KMS-11 (cell line): ENCODE measurements around the gene OR10P1.

ENCODE experiments used
- H2AFZ ChIP-seq: fragments of 200-600 bp; sonication (generic); 2 replicates; pipeline ENCODE4 v1.6.1; 2016; ENCODE audit warnings: antibody characterized with exemption, mixed run types, low read depth
- H3K27ac ChIP-seq: fragments of 200-600 bp; sonication (generic); 2 replicates; pipeline ENCODE4 v1.6.1; 2016; ENCODE audit warnings: mild to moderate bottlenecking, mixed run types
- H3K27me3 ChIP-seq: fragments of 200-600 bp; sonication (generic); 2 replicates; pipeline ENCODE4 v1.6.1; 2017; ENCODE audit warnings: mild to moderate bottlenecking, low read depth, mixed run types, moderate library complexity; ENCODE audit not compliant: insufficient read depth
- H3K36me3 ChIP-seq: fragments of 200-600 bp; sonication (generic); 2 replicates; pipeline ENCODE4 v1.6.1; 2017; ENCODE audit warnings: mild to moderate bottlenecking, mixed run types; ENCODE audit not compliant: insufficient read depth
- H3K4me1 ChIP-seq: fragments of 200-600 bp; sonication (generic); 2 replicates; pipeline ENCODE4 v1.6.1; 2016; ENCODE audit warnings: mild to moderate bottlenecking, low read depth, mixed run types; ENCODE audit not compliant: poor library complexity, severe bottlenecking
- H3K4me2 ChIP-seq: fragments of 200-600 bp; sonication (generic); 2 replicates; pipeline ENCODE4 v1.7.0; 2016; ENCODE audit warnings: mild to moderate bottlenecking, mixed run types
- H3K4me3 ChIP-seq: fragments of 200-600 bp; sonication (generic); IDR thresholded peaks from 2 replicates; pipeline ENCODE4 v1.6.1; 2017; ENCODE audit warnings: low read depth, low read length, mixed read lengths; ENCODE audit not compliant: insufficient read depth
- H3K79me2 ChIP-seq: fragments of 200-600 bp; sonication (generic); 2 replicates; pipeline ENCODE4 v1.6.1; 2016; ENCODE audit warnings: low read depth, mixed run types; ENCODE audit not compliant: insufficient read depth
- H3K9ac ChIP-seq: fragments of 200-600 bp; sonication (generic); 2 replicates; pipeline ENCODE4 v1.6.1; 2016; ENCODE audit warnings: mild to moderate bottlenecking, mixed run types
- H4K20me1 ChIP-seq: fragments of 200-600 bp; sonication (generic); 2 replicates; pipeline ENCODE4 v1.6.1; 2016; ENCODE audit warnings: mild to moderate bottlenecking, mixed run types; ENCODE audit not compliant: insufficient read depth
- TF ChIP-seq, protein P1 (sequence below): fragments of 200-600 bp; sonication (generic); conservative IDR thresholded peaks from 2 replicates; pipeline ENCODE4 v1.6.1; 2017; ENCODE audit warnings: low read depth, mild to moderate bottlenecking, antibody characterized with exemption, low read length, moderate library complexity, mixed read lengths

OR10P1 gene

DNA sequence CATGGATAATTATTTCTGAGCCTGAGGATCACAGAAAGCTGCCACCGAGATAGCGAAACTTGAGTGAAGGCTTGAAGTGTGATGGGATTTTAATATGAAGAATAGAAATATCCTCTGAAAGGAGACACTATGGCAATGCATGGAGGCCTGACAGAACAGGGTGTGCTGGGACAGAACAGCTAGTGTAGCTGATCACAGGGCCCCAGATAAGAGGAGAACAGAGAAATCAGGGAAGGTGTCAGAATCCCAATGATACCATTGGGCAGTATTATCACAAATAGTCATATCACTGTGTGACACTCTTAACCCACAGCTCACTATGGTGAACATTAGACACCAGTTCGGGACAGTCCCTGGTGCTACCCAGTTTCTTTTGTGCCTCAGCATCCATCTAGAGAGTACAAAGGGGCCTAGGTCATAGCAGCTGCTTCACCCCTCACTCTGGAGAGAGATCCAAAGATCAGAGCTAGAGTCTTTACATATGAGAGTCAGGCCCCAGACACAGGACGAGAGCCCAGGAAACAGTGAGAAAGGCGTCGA, 506 bp upstream of the OR10P1 start:
- Histone ChIP-seq H3K4me2 (no peak overlapping the region), H4K20me1 (no peaks in the 10 kb centered on the region), H3K36me3 (no peaks in the 10 kb centered on the region), H3K79me2 (no peaks in the 10 kb centered on the region), H3K4me3 (no peak overlapping the region), H3K27ac (no peak overlapping the region), H3K27me3 (no peaks in the 10 kb centered on the region), H2AFZ (no peak overlapping the region), H3K4me1 (no peaks in the 10 kb centered on the region), H3K9ac (no peak overlapping the region)
- TF ChIP-seq, protein P1, sequence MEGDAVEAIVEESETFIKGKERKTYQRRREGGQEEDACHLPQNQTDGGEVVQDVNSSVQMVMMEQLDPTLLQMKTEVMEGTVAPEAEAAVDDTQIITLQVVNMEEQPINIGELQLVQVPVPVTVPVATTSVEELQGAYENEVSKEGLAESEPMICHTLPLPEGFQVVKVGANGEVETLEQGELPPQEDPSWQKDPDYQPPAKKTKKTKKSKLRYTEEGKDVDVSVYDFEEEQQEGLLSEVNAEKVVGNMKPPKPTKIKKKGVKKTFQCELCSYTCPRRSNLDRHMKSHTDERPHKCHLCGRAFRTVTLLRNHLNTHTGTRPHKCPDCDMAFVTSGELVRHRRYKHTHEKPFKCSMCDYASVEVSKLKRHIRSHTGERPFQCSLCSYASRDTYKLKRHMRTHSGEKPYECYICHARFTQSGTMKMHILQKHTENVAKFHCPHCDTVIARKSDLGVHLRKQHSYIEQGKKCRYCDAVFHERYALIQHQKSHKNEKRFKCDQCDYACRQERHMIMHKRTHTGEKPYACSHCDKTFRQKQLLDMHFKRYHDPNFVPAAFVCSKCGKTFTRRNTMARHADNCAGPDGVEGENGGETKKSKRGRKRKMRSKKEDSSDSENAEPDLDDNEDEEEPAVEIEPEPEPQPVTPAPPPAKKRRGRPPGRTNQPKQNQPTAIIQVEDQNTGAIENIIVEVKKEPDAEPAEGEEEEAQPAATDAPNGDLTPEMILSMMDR: no peak

DNA sequence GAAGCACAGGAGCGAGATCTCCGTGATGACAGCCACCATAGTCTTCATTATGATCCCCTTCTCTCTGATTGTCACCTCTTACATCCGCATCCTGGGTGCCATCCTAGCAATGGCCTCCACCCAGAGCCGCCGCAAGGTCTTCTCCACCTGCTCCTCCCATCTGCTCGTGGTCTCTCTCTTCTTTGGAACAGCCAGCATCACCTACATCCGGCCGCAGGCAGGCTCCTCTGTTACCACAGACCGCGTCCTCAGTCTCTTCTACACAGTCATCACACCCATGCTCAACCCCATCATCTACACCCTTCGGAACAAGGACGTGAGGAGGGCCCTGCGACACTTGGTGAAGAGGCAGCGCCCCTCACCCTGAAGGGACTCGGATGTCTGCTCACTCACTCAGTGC, 775 bp downstream of the OR10P1 start:
- Histone ChIP-seq H3K4me1 (no peaks in the 10 kb centered on the region), H3K27me3 (no peaks in the 10 kb centered on the region), H3K36me3 (no peaks in the 10 kb centered on the region), H3K4me3 (no peak overlapping the region), H3K79me2 (no peaks in the 10 kb centered on the region), H3K27ac (no peak overlapping the region), H2AFZ (no peak overlapping the region), H3K9ac (no peak overlapping the region), H4K20me1 (no peaks in the 10 kb centered on the region), H3K4me2 (no peak overlapping the region)
- TF ChIP-seq, protein P1: no peak

DNA sequence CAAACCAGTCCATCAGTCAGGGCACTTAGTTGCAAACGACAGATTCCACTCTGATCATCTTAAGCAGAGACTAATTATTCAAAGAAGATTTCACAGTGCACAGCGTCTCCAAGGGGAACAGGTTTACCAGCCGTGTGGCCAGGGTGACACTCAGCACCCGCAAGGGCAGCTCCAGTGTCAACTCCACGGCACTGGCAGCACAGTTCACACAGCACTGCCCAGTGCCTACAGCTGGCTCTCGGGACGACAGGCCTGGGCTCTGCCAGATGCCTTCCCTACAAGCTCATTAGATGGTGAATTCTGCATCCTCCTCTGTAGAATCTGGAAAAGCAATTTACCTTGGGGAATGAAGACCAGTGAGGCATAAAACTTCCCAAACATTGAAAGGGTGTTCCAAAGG, 4.9 kb downstream of the OR10P1 start:
- Histone ChIP-seq H4K20me1 (no peaks in the 10 kb centered on the region), H3K36me3 (no peaks in the 10 kb centered on the region), H3K27ac (no peak overlapping the region), H3K4me1 (peaks cover 3% of the 10 kb centered on the region), H3K4me2 (no peak overlapping the region), H2AFZ (no peak overlapping the region), H3K9ac (no peak overlapping the region), H3K27me3 (no peaks in the 10 kb centered on the region), H3K4me3 (no peak overlapping the region), H3K79me2 (no peaks in the 10 kb centered on the region)
- TF ChIP-seq, protein P1: no peak

DNA sequence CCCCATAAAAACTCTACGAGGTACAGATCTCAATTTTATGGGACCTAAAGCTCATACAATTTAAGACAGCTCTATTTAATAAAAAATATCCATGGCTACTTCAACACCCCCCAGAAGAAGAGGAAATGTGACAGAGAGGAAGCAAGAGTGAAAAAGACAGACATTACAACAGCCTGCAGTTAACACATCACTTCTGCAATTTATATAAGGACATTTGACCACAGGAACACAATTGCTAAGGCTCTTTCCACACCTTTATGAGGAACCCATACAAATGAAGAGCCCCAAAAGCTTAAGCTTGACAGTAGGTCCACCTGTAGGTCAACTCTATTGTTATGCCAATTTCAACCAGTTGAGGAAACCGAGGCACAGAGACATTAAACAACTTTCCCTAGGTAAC, 5.6 kb downstream of the OR10P1 start:
- Histone ChIP-seq H3K36me3 (no peaks in the 10 kb centered on the region), H3K27me3 (no peaks in the 10 kb centered on the region), H3K4me2 (no peak overlapping the region), H3K9ac (no peak overlapping the region), H3K79me2 (no peaks in the 10 kb centered on the region), H3K27ac (no peak overlapping the region), H4K20me1 (no peaks in the 10 kb centered on the region), H3K4me3 (no peak overlapping the region), H2AFZ (no peak overlapping the region), H3K4me1 (peaks cover 5% of the 10 kb centered on the region)
- TF ChIP-seq, protein P1: no peak

DNA sequence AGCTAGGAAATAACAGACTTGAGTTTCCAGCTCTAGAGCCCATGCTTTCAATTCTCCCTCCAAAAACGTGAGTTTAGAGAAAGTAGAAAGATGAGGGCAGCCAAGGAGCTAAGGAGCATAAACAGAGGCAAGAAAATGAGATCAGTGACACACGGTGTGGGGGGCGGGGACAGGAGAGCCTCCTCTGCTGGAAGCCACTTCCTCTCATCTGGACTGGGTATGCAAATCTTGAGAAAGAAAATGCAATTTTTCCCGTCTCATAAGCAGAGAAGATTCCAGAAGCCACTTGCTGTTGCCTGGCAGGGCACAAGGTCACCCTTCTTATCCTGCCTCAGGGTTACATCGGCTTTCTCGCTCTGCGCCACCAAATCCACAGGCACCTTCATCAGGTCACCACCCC, 6.0 kb downstream of the OR10P1 start:
- no peaks in the 10 kb centered on the region for H3K36me3 ChIP-seq
- H3K4me2 ChIP-seq: no peak overlapping the region
- H3K9ac ChIP-seq: no peak overlapping the region
- no peaks in the 10 kb centered on the region for H3K79me2 ChIP-seq
- no peak overlapping the region for H3K4me3 ChIP-seq
- H3K4me1 ChIP-seq: peaks cover 5% of the 10 kb centered on the region
- no peaks in the 10 kb centered on the region for H3K27me3 ChIP-seq
- H4K20me1 ChIP-seq: no peaks in the 10 kb centered on the region
- TF ChIP-seq, protein P1: no peak
- H2AFZ ChIP-seq: no peak overlapping the region
- no peak overlapping the region for H3K27ac ChIP-seq
